Upper lobe of left lung (tissue), 6 donors: ENCODE measurements around the gene RPP14. TPM values are rescaled to one million over a fixed set of nuclear protein-coding genes. Genes with fewer than 3 reads are reported as not detected.

Experiments
- ATAC-seq, 2 donors: fragments of 200-7000 bp; cut with Tn5 transposase; one replicate each; pipeline ENCODE4 v1.9.1; 2022; ENCODE audit warnings: mild to moderate bottlenecking in 2 of 2, moderate library complexity in 2 of 2; ENCODE audit not compliant: low FRiP score in 2 of 2
- DNase-seq, 2 donors: peaks; one replicate each; pipeline ENCODE4 v3.0.0-alpha.2; 2019 to 2020
- H3K27ac ChIP-seq, 4 donors: fragments of 200-600 bp; sonication (generic); one replicate each; pipeline ENCODE4 v1.5.1; 2016 to 2019
- H3K27me3 ChIP-seq, 4 donors: fragments of 200-600 bp; sonication (generic); one replicate each; pipeline ENCODE4 v1.5.1; 2017 to 2019
- H3K36me3 ChIP-seq, 4 donors: fragments of 200-600 bp; sonication (generic); one replicate each; pipeline ENCODE4 v1.5.1; 2016 to 2019
- H3K4me1 ChIP-seq, 4 donors: fragments of 200-600 bp; sonication (generic); one replicate each; pipeline ENCODE4 v1.5.1; 2018 to 2019
- H3K4me3 ChIP-seq, 4 donors: fragments of 200-600 bp; sonication (generic); one replicate each; pipeline ENCODE4 v1.5.1; 2017 to 2019; ENCODE audit warnings: mild to moderate bottlenecking in 2 of 4, moderate library complexity in 1 of 4
- H3K9me3 ChIP-seq, 4 donors: fragments of 200-600 bp; sonication (generic); one replicate each; pipeline ENCODE4 v1.5.1; 2018 to 2019
- EP300 ChIP-seq, 4 donors: sonication (generic); formaldehyde crosslinking; IDR thresholded peaks; one replicate each; pipeline ENCODE4 v1.5.1; 2017; ENCODE audit warnings: antibody characterized with exemption in 4 of 4, control low read depth in 2 of 4
- POLR2A ChIP-seq, 4 donors: fragments of 450-650 bp; IDR thresholded peaks; one replicate each; pipeline ENCODE4 v1.5.1; 2016 to 2017; ENCODE audit warnings: antibody characterized with exemption in 4 of 4, mild to moderate bottlenecking in 2 of 4
- POLR2AphosphoS5 ChIP-seq, 2 donors: sonication (generic); formaldehyde crosslinking; IDR thresholded peaks; one replicate each; pipeline ENCODE4 v1.5.1; 2017; ENCODE audit warnings: antibody characterized with exemption in 2 of 2
- WGBS, 2 donors: methylation state at CpG; one replicate each; pipeline ENCODE4 v1.1.5; 2017 to 2018; 5-methylcytosine and 5-hydroxymethylcytosine counted together
- total RNA-seq, 6 donors: library from RNA; depleted of rRNA in 4 of 6; stranded (reverse); fragments of >200 nt in 4 of 6; gene quantifications; one replicate each; pipeline versions ENCODE4 v1.1.0 to v1.2.1, GENCODE V29; 2016 to 2021
- TF ChIP-seq, protein P1 (sequence below), 6 experiments: fragments of 450-650 bp in 4 of 6; fragments of 200-600 bp in 2 of 6; sonication (generic) in 2 of 6; IDR thresholded peaks; one replicate each; pipeline ENCODE4 v1.5.1; 2016 to 2019; ENCODE audit warnings: antibody characterized with exemption in 6 of 6
- donor health status: DM: no; HTN: no; CAD: no; lungs with moderate emphysema.
- donor health status: DM: no; HTN: yes; CAD: no; lungs with severe emphysema.

RPP14 gene
- total RNA-seq, 6 donors from 2014 or later = 6.3 to 11.0 (median 9.4) TPM

DNA sequence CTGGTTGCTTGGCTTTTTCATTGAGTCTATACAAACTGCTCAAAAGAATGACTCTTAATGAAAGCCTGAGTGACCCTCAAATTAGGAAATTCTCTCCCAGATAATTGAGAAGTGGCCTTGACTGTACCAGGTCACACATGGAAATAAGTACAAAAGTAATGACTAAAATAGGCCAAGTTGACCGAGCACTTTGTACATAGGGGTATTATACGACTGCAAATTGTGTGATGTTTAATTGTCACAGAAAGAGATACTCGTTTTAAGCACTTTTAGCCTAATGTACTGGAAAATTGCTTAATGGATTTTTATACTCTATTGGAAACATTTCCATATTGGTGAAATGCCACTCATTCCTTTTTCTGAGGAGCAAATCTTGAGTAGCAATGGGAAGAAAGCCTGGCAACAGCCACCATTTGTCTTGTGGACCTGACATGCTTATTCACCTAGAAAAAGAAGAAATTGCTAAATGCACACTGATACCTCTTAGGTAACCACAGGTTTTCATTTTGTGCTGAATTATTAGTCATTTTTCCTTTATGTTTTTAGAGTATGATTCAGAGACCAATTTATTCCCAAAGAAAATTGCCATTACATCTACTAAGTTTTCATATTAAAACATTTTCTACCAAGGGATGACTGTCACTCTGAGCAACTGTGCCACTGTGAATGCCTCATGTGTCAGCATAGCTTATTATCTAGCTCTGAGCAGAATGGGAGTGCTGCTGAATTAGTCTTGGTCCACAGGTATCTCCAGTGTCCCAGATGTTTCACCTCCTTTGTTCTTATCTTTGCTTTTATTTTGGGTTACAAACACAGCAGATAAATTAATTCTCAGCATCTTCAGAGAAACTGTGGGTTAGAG lies 17.7 kb downstream of the RPP14 start:
- peaks cover 0 to 10% (median 7%) of the 10 kb centered on the region in 4 donors for H3K4me1 ChIP-seq
- no peak for ATAC-seq
- TF ChIP-seq EP300 (IDR thresholded peaks at IDR 0.05) (no peak), POLR2A (IDR thresholded peaks at IDR 0.05) (no peak), POLR2AphosphoS5 (IDR thresholded peaks at IDR 0.05) (no peak)
- TF ChIP-seq, protein P1, sequence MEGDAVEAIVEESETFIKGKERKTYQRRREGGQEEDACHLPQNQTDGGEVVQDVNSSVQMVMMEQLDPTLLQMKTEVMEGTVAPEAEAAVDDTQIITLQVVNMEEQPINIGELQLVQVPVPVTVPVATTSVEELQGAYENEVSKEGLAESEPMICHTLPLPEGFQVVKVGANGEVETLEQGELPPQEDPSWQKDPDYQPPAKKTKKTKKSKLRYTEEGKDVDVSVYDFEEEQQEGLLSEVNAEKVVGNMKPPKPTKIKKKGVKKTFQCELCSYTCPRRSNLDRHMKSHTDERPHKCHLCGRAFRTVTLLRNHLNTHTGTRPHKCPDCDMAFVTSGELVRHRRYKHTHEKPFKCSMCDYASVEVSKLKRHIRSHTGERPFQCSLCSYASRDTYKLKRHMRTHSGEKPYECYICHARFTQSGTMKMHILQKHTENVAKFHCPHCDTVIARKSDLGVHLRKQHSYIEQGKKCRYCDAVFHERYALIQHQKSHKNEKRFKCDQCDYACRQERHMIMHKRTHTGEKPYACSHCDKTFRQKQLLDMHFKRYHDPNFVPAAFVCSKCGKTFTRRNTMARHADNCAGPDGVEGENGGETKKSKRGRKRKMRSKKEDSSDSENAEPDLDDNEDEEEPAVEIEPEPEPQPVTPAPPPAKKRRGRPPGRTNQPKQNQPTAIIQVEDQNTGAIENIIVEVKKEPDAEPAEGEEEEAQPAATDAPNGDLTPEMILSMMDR (IDR thresholded peaks at IDR 0.05) = no peak
- H3K27me3 ChIP-seq = no peaks in the 10 kb centered on the region
- H3K9me3 ChIP-seq = no peaks in the 10 kb centered on the region
- peaks cover 0 to 16% (median 0%) of the 10 kb centered on the region in 4 donors for H3K36me3 ChIP-seq
- no peak overlapping the region for H3K27ac ChIP-seq
- no peak for DNase-seq
- WGBS, 2 donors = 90% methylated on average over 3 of the region's 3 CpGs
- H3K4me3 ChIP-seq = no peak overlapping the region

DNA sequence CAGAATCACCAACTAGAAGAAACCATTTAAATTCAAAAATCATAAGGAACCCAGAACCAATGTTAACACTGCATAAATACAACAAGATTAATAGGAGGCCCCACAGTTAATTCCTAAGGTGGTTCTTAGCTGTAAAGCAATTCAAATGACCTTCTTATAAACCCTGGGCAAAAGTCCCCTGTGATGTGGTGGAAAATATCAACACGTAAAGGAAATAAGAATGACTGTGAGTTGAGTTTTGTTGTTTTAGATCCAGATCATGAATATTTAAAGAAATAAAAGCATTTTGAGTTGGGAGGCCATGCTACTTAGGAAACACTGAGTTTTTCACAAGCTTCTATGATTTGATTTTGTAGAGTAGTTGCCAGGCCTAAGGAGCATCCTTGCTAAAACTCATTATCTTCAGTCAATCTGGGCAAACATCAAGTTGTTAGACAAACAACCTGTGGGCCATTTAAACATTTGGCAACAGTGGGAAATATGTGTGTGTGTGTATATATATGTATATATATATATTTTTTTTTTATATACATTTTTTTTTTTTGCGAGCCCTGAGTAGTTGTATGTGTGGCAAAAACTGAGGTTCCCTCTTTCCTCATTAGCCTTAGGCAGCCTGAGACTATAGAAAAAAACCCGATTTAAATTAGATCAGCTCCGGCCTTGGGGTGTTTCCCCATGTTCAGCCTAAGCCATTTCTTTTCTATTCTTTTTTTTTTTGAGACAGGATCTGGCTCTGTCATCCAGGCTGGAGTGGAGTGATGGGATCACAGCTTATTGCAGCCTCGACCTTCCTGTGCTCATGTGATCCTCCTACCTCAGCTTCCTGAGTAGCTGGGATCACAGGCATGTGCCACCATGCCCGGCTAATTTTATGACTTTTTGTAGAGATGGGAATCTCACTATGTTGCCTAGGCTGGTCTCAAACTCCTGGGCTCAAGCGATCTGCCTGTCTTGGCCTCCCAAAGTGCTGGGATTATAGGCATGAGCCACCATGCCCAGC lies 18.6 kb downstream of the RPP14 start:
- H3K9me3 ChIP-seq = no peaks in the 10 kb centered on the region
- no peaks in the 10 kb centered on the region for H3K27me3 ChIP-seq
- H3K27ac ChIP-seq = peak overlapping the region in 3 of 4 donors; percentile 4 to 49 (median 24)
- WGBS, 2 donors = 78 to 84% methylated on average over 7 of the region's 7 CpGs
- ATAC-seq (no peak), DNase-seq (no peak)
- TF ChIP-seq POLR2AphosphoS5 (IDR thresholded peaks at IDR 0.05) = no peak
- TF ChIP-seq POLR2A (IDR thresholded peaks at IDR 0.05) = no peak
- no peak for TF ChIP-seq EP300 (IDR thresholded peaks at IDR 0.05)
- TF ChIP-seq, protein P1 (IDR thresholded peaks at IDR 0.05) = no peak
- H3K4me3 ChIP-seq = no peak overlapping the region
- H3K36me3 ChIP-seq = peaks cover 0 to 7% (median 0%) of the 10 kb centered on the region in 4 donors
- peaks cover 0 to 10% (median 7%) of the 10 kb centered on the region in 4 donors for H3K4me1 ChIP-seq

DNA sequence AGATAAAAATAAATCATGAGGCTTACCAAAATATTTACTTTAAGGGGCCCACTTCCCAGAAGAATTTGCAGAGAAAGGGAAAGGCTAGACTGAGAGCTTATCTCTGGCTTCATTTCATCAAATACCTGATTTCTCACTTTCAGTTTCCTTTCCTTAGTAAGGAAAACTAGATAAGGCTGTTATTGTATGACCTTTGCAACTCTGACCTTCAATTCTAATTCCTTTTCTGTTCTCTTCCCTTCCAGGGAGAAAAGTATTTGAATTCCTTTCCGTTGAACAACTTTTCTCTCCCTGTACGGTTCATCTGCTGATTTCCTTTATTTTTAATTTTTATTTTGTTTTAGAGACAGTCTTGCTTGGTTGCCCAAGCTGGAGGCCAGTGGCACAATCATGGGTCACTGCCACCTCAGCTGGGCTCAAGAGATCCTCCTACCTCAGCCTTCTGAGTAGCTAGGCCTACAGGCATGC lies 19.5 kb downstream of the RPP14 start:
- Histone ChIP-seq H3K4me1 (peaks cover 0 to 10% (median 7%) of the 10 kb centered on the region in 4 donors), H3K36me3 (peaks cover 0 to 2% (median 0%) of the 10 kb centered on the region in 4 donors), H3K27ac (peak overlapping the region in 3 of 4 donors; percentile 4 to 49 (median 24)), H3K4me3 (no peak overlapping the region), H3K9me3 (no peaks in the 10 kb centered on the region), H3K27me3 (no peaks in the 10 kb centered on the region)
- ATAC-seq (no peak), DNase-seq (no peak)
- TF ChIP-seq EP300 (IDR thresholded peaks at IDR 0.05) (no peak), POLR2AphosphoS5 (IDR thresholded peaks at IDR 0.05) (no peak), POLR2A (IDR thresholded peaks at IDR 0.05) (no peak)
- TF ChIP-seq, protein P1 (IDR thresholded peaks at IDR 0.05) = no peak
- WGBS, 2 donors = 39 to 55% methylated on average over 2 of the region's 2 CpGs

DNA sequence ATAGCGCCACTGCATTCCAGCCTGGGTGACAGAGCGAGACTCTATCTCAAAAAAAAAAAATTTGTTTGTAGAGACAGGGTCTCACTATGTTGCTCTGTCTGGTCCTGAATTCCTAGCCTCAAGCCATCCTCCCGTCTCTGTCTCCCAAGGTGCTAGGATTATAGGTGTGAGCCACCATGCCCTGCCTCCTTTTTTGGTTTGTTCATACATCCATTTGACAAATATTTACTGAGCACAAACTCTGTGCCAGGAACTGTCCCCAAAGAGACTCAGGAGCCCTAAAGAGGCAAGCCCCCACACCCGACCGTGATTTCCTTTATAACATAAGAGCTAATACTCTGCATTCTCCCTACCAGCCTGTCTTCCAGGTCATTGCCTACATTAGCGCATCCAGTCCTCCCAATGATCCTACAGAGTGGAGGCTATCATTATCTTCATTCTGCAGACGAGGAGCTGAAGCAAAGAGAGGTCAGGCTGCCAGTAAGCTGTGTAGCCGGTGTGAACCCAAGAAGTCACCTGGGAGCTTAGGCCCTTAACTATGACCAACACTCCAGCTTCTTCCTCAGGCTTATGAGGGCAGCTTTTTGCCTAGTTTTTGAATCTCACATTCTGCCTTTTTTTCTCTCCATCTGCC lies 20.3 kb downstream of the RPP14 start:
- TF ChIP-seq, protein P1 (IDR thresholded peaks at IDR 0.05) = no peak
- TF ChIP-seq EP300 (IDR thresholded peaks at IDR 0.05) = no peak
- TF ChIP-seq POLR2A (IDR thresholded peaks at IDR 0.05) = no peak
- no peak for TF ChIP-seq POLR2AphosphoS5 (IDR thresholded peaks at IDR 0.05)
- WGBS, 2 donors = 93% methylated on average over 8 of the region's 8 CpGs
- H3K27me3 ChIP-seq = no peaks in the 10 kb centered on the region
- H3K27ac ChIP-seq = no peak overlapping the region
- no peaks in the 10 kb centered on the region for H3K36me3 ChIP-seq
- H3K4me1 ChIP-seq = peaks cover 0 to 10% (median 7%) of the 10 kb centered on the region in 4 donors
- no peak for ATAC-seq
- DNase-seq = no peak
- no peaks in the 10 kb centered on the region for H3K9me3 ChIP-seq
- H3K4me3 ChIP-seq = no peak overlapping the region
